Omental fat pad (tissue), 4 donors: ENCODE results near the gene NDUFA11. TPM values are rescaled to one million over a fixed set of nuclear protein-coding genes. Genes with fewer than 3 reads are reported as not detected.

Source experiments
- ATAC-seq: fragments of 150-250 bp; one replicate; pipeline ENCODE4 v1.9.1; 2016; ENCODE audit warnings: mild to moderate bottlenecking, moderate library complexity; ENCODE audit not compliant: low FRiP score
- DNase-seq: peaks from one replicate; pipeline ENCODE4 v3.0.0-alpha.2; 2019; ENCODE audit warnings: low spot score
- total RNA-seq, 4 donors: library from RNA; depleted of rRNA; stranded (reverse); fragments of >200 nt; gene quantifications; one replicate each; pipeline ENCODE4 v1.1.0, GENCODE V29; 2016
- TF ChIP-seq, protein P1 (sequence below), 3 donors: fragments of 450-650 bp; IDR thresholded peaks; one replicate each; pipeline ENCODE4 v1.5.1; 2016 to 2017; ENCODE audit warnings: antibody characterized with exemption in 3 of 3, mild to moderate bottlenecking in 3 of 3, moderate library complexity in 2 of 3

NDUFA11 gene
- total RNA-seq, 4 donors from 2014 or later, result 134 to 234 (median 190) TPM

DNA sequence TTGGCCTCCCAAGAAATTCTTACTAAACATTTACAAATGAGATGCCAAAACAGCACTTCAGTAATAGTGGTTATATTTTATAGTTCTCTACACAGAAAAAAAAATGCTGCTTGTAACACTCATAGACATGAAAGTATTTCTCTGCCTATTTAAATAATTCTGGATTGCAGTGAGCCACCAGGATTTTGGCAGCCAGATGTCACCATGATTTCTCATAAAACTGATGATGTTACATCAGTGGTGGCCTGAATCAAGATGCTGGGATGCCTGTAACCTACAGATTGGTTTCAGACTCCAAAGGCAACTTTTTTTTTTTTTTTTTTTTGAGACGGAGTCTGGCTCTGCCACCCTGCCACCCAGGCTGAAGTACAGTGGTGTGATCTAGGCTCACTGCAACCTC is 7.8 kb upstream of the NDUFA11 start:
- ATAC-seq, result no peak
- TF ChIP-seq, protein P1, sequence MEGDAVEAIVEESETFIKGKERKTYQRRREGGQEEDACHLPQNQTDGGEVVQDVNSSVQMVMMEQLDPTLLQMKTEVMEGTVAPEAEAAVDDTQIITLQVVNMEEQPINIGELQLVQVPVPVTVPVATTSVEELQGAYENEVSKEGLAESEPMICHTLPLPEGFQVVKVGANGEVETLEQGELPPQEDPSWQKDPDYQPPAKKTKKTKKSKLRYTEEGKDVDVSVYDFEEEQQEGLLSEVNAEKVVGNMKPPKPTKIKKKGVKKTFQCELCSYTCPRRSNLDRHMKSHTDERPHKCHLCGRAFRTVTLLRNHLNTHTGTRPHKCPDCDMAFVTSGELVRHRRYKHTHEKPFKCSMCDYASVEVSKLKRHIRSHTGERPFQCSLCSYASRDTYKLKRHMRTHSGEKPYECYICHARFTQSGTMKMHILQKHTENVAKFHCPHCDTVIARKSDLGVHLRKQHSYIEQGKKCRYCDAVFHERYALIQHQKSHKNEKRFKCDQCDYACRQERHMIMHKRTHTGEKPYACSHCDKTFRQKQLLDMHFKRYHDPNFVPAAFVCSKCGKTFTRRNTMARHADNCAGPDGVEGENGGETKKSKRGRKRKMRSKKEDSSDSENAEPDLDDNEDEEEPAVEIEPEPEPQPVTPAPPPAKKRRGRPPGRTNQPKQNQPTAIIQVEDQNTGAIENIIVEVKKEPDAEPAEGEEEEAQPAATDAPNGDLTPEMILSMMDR (IDR thresholded peaks at IDR 0.05), result no peak
- no peak for DNase-seq

DNA sequence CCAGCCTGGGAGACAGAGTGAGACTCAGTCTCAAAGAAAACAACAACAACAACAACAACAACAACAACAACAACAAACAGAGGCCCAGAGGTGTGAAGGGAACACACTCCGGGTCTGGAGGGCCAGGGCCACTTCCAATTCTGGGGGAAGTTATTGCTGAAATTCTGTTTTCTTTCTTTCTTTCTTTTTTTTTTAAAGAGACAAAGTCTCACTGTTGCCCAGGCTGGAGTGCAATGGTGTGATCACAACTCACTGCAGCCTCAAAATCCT is 7.0 kb upstream of the NDUFA11 start:
- no peak for DNase-seq
- TF ChIP-seq, protein P1 (IDR thresholded peaks at IDR 0.05), result no peak
- no peak for ATAC-seq

- ATAC-seq, result no peak
- no peak for DNase-seq
- TF ChIP-seq, protein P1 (IDR thresholded peaks at IDR 0.05), result no peak
Observed at GRCh38 chr19:5908773-5909442, 5.3 kb upstream of the NDUFA11 start.

GRCh38 chr19:5907241-5907640 is 3.7 kb upstream of the NDUFA11 start:
- DNase-seq (no peak), ATAC-seq (no peak)
- TF ChIP-seq, protein P1 (IDR thresholded peaks at IDR 0.05), result no peak

GRCh38 chr19:5905114-5905778 is 1.7 kb upstream of the NDUFA11 start:
- DNase-seq (no peak), ATAC-seq (no peak)
- TF ChIP-seq, protein P1 (IDR thresholded peaks at IDR 0.05), result no peak

GRCh38 chr19:5904352-5905113 is 943 bp upstream of the NDUFA11 start, which contains the start of gene VMAC:
VMAC (plus strand) TSS chr19:5904872; CDS start chr19:5904891, 19 bp downstream.
- ATAC-seq, result peak; percentile 90
- TF ChIP-seq, protein P1 (IDR thresholded peaks at IDR 0.05), result no peak
- peak; percentile 100 for DNase-seq
